NCI-H1930 (cell line): ENCODE measurements around the gene SERINC3.
A peak's percentile ranks its signal among the peaks of the same experiment; 100 is the strongest.
"Not testable (repeated sequence)": the region's sequence is repeated elsewhere in the genome, so short reads cannot be mapped to it uniquely, and the experiment has no call there.

ENCODE experiments used
- DNase-seq, 2 experiments: peaks; one replicate each; lab custom pipeline; 2025; lab: John Stamatoyannopoulos, UW

SERINC3 gene

GRCh38 chr20:44491635-44492395, 30.1 kb downstream of the SERINC3 start:
- DNase-seq, result no peak

GRCh38 chr20:44489931-44490330, 31.9 kb downstream of the SERINC3 start:
- no peak for DNase-seq

- no peak for DNase-seq
These were observed 32.6 kb downstream of the SERINC3 start for GRCh38 chr20:44489223-44489622.

- DNase-seq, result no peak
These were observed 33.3 kb downstream of the SERINC3 start for GRCh38 chr20:44488551-44488950.

- no peak for DNase-seq
These were observed 36.1 kb downstream of the SERINC3 start for GRCh38 chr20:44485830-44486198.

- DNase-seq, result no peak
These were observed 36.6 kb downstream of the SERINC3 start for GRCh38 chr20:44485078-44485829.

GRCh38 chr20:44483112-44483511, 38.8 kb downstream of the SERINC3 start:
- DNase-seq, result no peak

GRCh38 chr20:44481719-44482416, 40.0 kb downstream of the SERINC3 start:
- no peak for DNase-seq

GRCh38 chr20:44480097-44480496, 41.8 kb downstream of the SERINC3 start:
- no peak for DNase-seq

- DNase-seq, result no peak
These were observed 42.2 kb downstream of the SERINC3 start for GRCh38 chr20:44479643-44480042.

- no peak for DNase-seq
These were observed 43.7 kb downstream of the SERINC3 start for GRCh38 chr20:44478206-44478605.

GRCh38 chr20:44477151-44477550, 44.7 kb downstream of the SERINC3 start:
- DNase-seq, result no peak

- DNase-seq, result peak; percentile 81 to 91
These were observed 45.9 kb downstream of the SERINC3 start, which contains the start of gene TTPAL for GRCh38 chr20:44475694-44476560. TTPAL (plus strand) TSS chr20:44475874; CDS start chr20:44480000, 4,126 bp downstream.

- DNase-seq, result no peak
These were observed 46.5 kb downstream of the SERINC3 start for GRCh38 chr20:44475372-44475693.

GRCh38 chr20:44472283-44472682, 49.6 kb downstream of the SERINC3 start:
- not testable (repeated sequence) for DNase-seq

- DNase-seq, result no peak
These were observed 50.4 kb downstream of the SERINC3 start for GRCh38 chr20:44471481-44471882.

GRCh38 chr20:44470327-44470726, 51.5 kb downstream of the SERINC3 start:
- no peak for DNase-seq

- no peak for DNase-seq
These were observed 53.7 kb downstream of the SERINC3 start for GRCh38 chr20:44468044-44468782.

GRCh38 chr20:44467289-44467883, 54.5 kb downstream of the SERINC3 start:
- no peak for DNase-seq

GRCh38 chr20:44465001-44465560, 56.8 kb downstream of the SERINC3 start:
- no peak for DNase-seq
